HG03135 (cell line): ENCODE measurements around the gene CITED1.

Source experiments
- ATAC-seq: cut with Tn5 transposase; IDR thresholded peaks from one replicate; pipeline ENCODE4 v1.9.1; 2021; ENCODE audit warnings: mild to moderate bottlenecking, moderate library complexity; ENCODE audit not compliant: unreplicated experiment

CITED1 gene

DNA sequence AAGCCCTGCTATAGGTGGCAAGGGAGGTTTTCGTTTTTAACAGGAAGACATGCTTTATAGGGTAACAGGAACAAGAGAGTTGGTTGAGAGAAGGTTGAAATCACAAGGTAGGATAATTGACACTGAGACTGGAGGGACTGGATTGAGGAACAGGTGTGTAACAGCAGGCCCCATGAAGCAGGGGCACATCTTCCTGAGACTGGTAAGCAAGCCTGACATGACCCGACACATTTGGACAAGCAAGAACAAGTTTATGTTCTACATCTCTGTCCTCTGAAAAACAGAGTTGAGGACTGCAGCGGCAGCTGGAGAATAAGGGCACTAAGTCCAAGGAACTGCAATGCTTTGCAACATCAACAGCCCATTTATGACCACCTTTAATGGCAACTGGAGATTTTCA lies 33.9 kb downstream of the CITED1 start:
- no peak for ATAC-seq

- no peak for ATAC-seq
Observed at GRCh38 chrX:72271091-72271788, 34.5 kb downstream of the CITED1 start.

DNA sequence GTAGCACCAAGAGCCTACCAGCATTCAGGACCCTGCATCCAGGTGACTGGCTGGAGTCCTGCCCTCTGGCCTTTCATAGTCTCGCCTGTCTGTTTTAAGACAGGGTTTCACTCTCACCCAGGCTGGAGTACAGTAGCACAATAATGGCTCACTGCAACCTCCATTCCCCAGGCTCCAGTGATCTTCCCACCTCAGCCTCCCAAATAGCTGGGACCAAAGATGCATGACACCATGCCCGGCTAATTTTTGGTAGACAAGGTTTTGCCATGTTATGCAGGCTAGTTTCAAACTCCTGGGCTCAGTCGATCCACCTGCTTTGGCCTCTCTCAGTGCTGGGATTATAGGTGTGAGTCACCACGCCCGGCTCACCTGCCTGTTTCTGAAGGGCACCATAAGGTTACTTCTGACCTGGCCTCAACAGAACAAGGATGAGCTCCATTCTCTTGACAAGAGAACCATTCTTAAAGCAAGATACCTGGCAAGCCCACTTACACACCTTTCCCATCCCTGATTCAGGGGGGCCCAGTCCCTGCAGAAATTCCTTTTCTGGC lies 35.3 kb downstream of the CITED1 start:
- no peak for ATAC-seq

- ATAC-seq, result no peak
Observed at GRCh38 chrX:72269671-72270251, 36.0 kb downstream of the CITED1 start.

- ATAC-seq, result no peak
Observed at GRCh38 chrX:72268597-72269365, 36.9 kb downstream of the CITED1 start.

DNA sequence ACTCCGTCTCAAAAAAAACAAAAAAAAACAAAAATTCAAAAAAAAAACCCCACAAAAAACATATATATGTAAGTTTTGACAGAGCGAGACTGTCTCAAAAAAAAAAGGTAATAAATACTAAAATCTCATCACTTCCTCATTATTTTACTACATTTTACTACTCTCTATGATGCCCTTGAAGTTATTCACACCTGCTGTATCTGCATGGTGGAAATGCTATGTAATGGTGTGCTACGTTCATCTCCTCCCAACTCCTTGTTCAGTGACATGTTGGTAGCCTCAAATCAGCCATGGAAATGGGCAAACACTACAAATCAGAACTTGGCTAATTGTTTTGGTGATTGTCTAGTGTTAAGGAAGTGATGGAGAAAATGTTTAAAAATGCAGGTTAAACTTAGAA lies 40.5 kb downstream of the CITED1 start:
- no peak for ATAC-seq

DNA sequence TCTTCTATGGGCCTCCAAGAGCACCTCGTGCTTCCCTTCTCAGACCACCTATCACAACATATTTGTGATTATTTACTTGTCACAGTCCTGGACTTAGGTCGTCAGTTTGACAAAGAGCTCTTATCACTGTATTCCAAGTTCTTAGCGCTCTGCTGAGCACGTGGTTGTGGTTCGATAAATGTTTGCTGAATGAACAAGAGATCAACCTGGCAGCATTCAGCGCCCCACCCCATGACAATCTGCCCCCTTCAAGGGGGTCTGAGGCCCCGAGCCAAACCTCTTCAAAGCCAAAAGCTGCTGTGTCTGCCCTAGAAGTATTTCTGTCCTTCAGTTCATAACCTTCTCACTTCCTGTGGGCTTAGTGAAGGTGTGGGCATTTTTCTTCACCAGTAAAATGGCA lies 43.6 kb downstream of the CITED1 start:
- ATAC-seq, result no peak

DNA sequence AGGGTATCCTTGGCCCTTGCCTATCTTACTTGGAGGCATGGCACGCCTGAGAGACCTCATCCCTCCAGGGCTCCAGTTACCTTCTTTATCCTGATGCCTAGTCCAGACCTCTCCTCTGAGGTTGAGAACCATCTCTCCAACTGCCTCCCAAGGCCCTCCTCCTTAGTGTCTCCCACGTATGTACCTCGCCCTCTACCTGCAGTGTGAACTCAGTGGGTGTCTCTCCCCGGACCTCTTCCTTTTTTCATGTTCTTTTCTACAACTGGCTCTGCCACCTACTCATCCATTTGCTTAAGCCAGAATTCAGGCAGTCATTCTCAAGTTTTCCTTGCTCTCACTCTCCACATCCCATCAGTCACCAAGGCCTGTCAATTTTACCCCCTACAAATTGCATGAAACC lies 45.3 kb downstream of the CITED1 start:
- ATAC-seq, result no peak

- no peak for ATAC-seq
Observed at GRCh38 chrX:72258174-72258573, 47.5 kb downstream of the CITED1 start.

- no peak for ATAC-seq
Observed at GRCh38 chrX:72255864-72256263, 49.9 kb downstream of the CITED1 start.

GRCh38 chrX:72255445-72255844 lies 50.3 kb downstream of the CITED1 start:
- no peak for ATAC-seq

- no peak for ATAC-seq
Observed at GRCh38 chrX:72254816-72255215, 50.9 kb downstream of the CITED1 start.

DNA sequence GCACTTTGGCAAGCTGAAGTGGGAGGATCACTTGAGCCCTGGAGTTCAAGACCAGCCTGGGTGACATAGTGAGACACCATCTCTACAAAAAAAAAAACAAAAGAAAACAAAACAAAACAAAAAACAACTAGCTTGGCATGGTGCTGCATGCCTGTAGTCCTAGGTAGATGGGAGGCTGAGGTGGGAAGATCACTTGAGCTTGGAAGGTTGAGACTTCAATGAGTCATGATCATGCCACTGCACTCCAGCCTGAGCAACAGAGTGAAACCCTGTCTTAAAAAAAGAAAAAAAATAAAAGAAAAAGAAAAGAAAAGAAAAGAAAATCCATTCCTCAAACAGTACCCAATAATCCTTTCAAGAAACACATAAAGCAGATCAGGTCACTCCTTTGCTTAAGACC lies 52.0 kb downstream of the CITED1 start:
- ATAC-seq, result no peak
